Measurements from ENCODE around the gene TMEM109.

DNA sequence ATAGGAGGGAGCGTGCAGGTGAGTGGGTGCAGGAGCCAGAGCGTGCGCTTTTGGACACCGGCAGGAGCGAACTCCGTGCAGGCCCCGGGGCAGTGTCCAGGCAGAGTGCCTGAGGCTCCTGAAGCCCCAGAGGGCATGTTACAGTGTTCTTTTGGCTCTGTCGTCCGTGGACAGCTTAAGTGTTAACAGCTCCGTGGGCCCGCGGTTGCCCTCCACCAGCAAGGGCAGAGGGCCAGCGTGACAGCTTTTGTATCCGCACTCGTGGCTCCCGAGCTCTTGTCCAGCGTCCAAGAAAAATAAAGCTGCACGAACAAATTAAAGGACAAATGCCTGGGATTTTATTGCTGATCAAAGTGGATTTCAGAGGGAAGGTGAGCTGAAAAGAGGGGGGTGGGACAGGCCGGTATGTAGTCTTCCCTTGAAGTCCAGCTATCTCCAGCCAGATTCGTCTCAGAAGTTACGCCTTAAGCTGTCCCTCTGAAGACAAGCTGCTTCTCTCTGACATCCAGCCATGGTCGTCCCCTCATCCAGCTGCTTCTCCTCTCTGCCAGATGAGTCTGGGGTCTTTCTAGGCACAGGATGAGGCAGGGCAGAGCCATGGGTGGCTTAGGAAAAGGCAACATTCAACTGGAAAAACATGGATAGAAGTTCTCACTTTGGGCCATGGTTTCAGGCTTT is 968 bp upstream of the TMEM109 start:
- TF ChIP-seq, protein P1, sequence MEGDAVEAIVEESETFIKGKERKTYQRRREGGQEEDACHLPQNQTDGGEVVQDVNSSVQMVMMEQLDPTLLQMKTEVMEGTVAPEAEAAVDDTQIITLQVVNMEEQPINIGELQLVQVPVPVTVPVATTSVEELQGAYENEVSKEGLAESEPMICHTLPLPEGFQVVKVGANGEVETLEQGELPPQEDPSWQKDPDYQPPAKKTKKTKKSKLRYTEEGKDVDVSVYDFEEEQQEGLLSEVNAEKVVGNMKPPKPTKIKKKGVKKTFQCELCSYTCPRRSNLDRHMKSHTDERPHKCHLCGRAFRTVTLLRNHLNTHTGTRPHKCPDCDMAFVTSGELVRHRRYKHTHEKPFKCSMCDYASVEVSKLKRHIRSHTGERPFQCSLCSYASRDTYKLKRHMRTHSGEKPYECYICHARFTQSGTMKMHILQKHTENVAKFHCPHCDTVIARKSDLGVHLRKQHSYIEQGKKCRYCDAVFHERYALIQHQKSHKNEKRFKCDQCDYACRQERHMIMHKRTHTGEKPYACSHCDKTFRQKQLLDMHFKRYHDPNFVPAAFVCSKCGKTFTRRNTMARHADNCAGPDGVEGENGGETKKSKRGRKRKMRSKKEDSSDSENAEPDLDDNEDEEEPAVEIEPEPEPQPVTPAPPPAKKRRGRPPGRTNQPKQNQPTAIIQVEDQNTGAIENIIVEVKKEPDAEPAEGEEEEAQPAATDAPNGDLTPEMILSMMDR (IDR thresholded peaks at IDR 0.05; ENCODE audit: low read depth, low read length), result no peak
- no peak for TF ChIP-seq EZH2phosphoT487 (IDR thresholded peaks at IDR 0.05; ENCODE audit: low read depth)

Measured in OCI-LY3 (cell line).